Chondrocyte (in vitro differentiated cells): ENCODE data around the gene C17orf114.

Experiments used
- DNase-seq: peaks from one replicate; pipeline ENCODE4 v3.0.0; 2021; ENCODE audit warnings: mixed read lengths, low spot score
- H3K27ac Mint-ChIP-seq: one replicate; pipeline ENCODE4 v1.8.0; 2021; ENCODE audit warnings: mild to moderate bottlenecking, moderate library complexity, mixed read lengths; ENCODE audit not compliant: unreplicated experiment
- H3K27me3 Mint-ChIP-seq: 2 replicates; pipeline ENCODE4 v1.8.0; 2021; ENCODE audit warnings: low read depth, mixed read lengths
- H3K36me3 Mint-ChIP-seq: 2 replicates; pipeline ENCODE4 v1.8.0; 2021; ENCODE audit warnings: low read depth, mixed read lengths
- H3K4me1 Mint-ChIP-seq: 2 replicates; pipeline ENCODE4 v1.8.0; 2021; ENCODE audit warnings: low read depth, mild to moderate bottlenecking, mixed read lengths
- H3K4me3 Mint-ChIP-seq: one replicate; pipeline ENCODE4 v1.8.0; 2021; ENCODE audit warnings: mild to moderate bottlenecking, moderate library complexity, mixed read lengths; ENCODE audit not compliant: unreplicated experiment
- H3K9me3 Mint-ChIP-seq: 2 replicates; pipeline ENCODE4 v1.8.0; 2021; ENCODE audit warnings: low read depth, mixed read lengths
- TF ChIP-seq, protein P1 (sequence below): fragments of 200-600 bp; sonication (generic); IDR thresholded peaks from 2 replicates; pipeline ENCODE4 v1.5.0; 2021; ENCODE audit warnings: antibody characterized with exemption, mild to moderate bottlenecking, moderate library complexity

The C17orf114 gene

DNA sequence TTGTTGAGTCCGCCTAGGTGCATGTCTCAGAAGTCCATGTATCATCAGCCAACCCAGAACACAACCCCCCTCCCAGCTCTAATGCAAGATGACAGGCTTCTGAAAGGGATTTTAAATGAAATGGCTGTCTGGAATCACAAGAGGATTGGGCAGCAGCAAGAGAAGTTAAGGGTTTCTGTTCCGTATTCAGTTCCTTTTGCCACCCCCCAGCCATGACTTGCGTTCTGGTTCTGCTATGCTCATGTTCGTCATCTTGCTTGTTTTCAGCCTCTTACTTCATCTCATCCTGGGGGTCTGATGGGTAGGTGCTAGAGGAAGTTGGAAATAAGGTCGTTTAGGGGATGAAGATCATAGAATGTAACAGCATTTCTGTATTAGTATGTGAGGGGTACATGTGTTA lies 43.0 kb upstream of the C17orf114 start:
- Mint-ChIP-seq H3K27ac (peak overlapping the region; percentile 71), H3K4me1 (peaks cover 58% of the 10 kb centered on the region), H3K36me3 (no peaks in the 10 kb centered on the region), H3K27me3 (no peaks in the 10 kb centered on the region), H3K4me3 (no peak overlapping the region), H3K9me3 (no peaks in the 10 kb centered on the region)
- no peak for DNase-seq
- TF ChIP-seq, protein P1, sequence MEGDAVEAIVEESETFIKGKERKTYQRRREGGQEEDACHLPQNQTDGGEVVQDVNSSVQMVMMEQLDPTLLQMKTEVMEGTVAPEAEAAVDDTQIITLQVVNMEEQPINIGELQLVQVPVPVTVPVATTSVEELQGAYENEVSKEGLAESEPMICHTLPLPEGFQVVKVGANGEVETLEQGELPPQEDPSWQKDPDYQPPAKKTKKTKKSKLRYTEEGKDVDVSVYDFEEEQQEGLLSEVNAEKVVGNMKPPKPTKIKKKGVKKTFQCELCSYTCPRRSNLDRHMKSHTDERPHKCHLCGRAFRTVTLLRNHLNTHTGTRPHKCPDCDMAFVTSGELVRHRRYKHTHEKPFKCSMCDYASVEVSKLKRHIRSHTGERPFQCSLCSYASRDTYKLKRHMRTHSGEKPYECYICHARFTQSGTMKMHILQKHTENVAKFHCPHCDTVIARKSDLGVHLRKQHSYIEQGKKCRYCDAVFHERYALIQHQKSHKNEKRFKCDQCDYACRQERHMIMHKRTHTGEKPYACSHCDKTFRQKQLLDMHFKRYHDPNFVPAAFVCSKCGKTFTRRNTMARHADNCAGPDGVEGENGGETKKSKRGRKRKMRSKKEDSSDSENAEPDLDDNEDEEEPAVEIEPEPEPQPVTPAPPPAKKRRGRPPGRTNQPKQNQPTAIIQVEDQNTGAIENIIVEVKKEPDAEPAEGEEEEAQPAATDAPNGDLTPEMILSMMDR, result no peak

- no peak for DNase-seq
- H3K27me3 Mint-ChIP-seq, result no peaks in the 10 kb centered on the region
- H3K4me3 Mint-ChIP-seq, result no peak overlapping the region
- H3K27ac Mint-ChIP-seq, result no peak overlapping the region
- no peaks in the 10 kb centered on the region for H3K36me3 Mint-ChIP-seq
- TF ChIP-seq, protein P1, result no peak
- no peaks in the 10 kb centered on the region for H3K9me3 Mint-ChIP-seq
- peaks cover 54% of the 10 kb centered on the region for H3K4me1 Mint-ChIP-seq
These were observed 41.3 kb upstream of the C17orf114 start for GRCh38 chr17:4843321-4844000.

DNA sequence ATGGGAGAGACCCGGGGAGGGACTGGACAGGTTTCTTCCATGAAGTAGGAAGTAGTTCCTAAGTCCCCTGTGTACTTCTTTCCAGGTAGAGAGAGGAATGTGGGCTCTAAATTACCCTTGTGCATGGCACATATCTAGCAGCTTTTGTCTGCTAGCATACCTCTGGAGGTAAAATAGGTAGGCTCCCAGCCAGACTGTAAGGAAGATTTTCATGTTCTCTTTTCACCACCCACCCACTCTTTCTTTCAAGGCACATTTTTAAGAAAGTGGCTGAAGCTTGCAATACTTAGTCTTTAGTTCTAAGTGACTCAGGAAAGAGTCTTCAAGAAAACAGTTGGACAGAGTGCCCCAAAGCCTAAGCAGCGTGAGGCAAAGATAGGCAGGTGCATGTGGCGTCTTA lies 40.2 kb upstream of the C17orf114 start:
- Mint-ChIP-seq H3K36me3 (peaks cover 3% of the 10 kb centered on the region), H3K27me3 (no peaks in the 10 kb centered on the region), H3K27ac (no peak overlapping the region), H3K4me3 (no peak overlapping the region), H3K9me3 (no peaks in the 10 kb centered on the region), H3K4me1 (peaks cover 53% of the 10 kb centered on the region)
- DNase-seq, result no peak
- TF ChIP-seq, protein P1, result no peak

DNA sequence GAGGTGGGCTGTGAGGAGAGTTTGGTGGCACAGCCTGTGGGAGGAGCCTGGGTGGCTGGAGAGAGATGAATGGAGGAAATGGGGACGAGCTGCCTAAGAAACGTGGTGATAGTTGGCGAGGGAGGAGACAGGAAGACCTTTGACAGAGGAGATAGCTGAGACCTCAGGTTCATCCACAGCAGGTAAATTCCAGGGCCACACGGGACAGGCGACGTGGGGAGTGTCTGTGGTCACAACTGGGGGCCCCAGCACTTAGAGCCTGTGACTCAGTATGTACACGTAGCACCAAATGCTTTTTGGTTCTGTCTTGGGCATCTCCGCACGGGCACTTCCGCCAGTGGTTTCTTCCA lies 38.7 kb upstream of the C17orf114 start:
- Mint-ChIP-seq H3K4me3 (no peak overlapping the region), H3K4me1 (peaks cover 46% of the 10 kb centered on the region), H3K27me3 (no peaks in the 10 kb centered on the region), H3K27ac (no peak overlapping the region), H3K36me3 (peaks cover 3% of the 10 kb centered on the region), H3K9me3 (no peaks in the 10 kb centered on the region)
- DNase-seq, result no peak
- TF ChIP-seq, protein P1, result no peak

- Mint-ChIP-seq H3K4me3 (no peak overlapping the region), H3K36me3 (peaks cover 3% of the 10 kb centered on the region), H3K27ac (no peak overlapping the region), H3K9me3 (no peaks in the 10 kb centered on the region), H3K4me1 (peaks cover 46% of the 10 kb centered on the region), H3K27me3 (no peaks in the 10 kb centered on the region)
- no peak for DNase-seq
- TF ChIP-seq, protein P1, result no peak
These were observed 38.1 kb upstream of the C17orf114 start for GRCh38 chr17:4839965-4840892.
